Measurements from ENCODE around the gene HRG. TPM values are rescaled to one million over a fixed set of nuclear protein-coding genes. Genes with fewer than 3 reads are reported as not detected.

HRG gene
- total and polyA plus RNA-seq, 2 of the 8 experiments (the other 6 are each of a cell fraction or from before 2014, with no cell fraction given): 0.03 to 0.15 TPM

GRCh38 chr3:186708983-186709679, 43.3 kb downstream of the HRG start:
- Histone ChIP-seq H2BK12ac (ENCODE audit: low read depth, low read length) (no peak overlapping the region), H3K14ac (ENCODE audit: insufficient read length) (no peak overlapping the region), H3K79me1 (ENCODE audit: low read depth, low read length) (no peaks in the 10 kb centered on the region), H4K91ac (replicated peaks; ENCODE audit: insufficient read length, low read length) (no peak overlapping the region), H3K27ac (ENCODE audit: low read depth, low read length) (no peak overlapping the region), H3K23me2 (ENCODE audit: low read depth, low read length) (no peaks in the 10 kb centered on the region), H3K9me3 (ENCODE audit: insufficient read depth in 2 of 2, low read depth in 1 of 2, low read length in 1 of 2) (no peaks in the 10 kb centered on the region), H2AK5ac (ENCODE audit: low read depth, low read length) (no peak overlapping the region), H3K79me2 (ENCODE audit: control insufficient read depth in 1 of 2, insufficient read depth in 2 of 2, low read length in 2 of 2) (no peaks in the 10 kb centered on the region), H3K36me3 (ENCODE audit: control insufficient read depth in 2 of 4, insufficient read depth in 4 of 4, low read length in 3 of 4) (no peaks in the 10 kb centered on the region), H3K4me3 (ENCODE audit: extremely low read depth in 1 of 4, insufficient read depth in 2 of 4, low read depth in 3 of 4, low read length in 4 of 4) (no peak overlapping the region), H4K20me1 (replicated peaks in 1 of 2; ENCODE audit: control insufficient read depth in 1 of 2, insufficient read depth in 2 of 2, low read length in 2 of 2) (no peaks in the 10 kb centered on the region), H3K27me3 (replicated peaks in 1 of 4; ENCODE audit: control insufficient read depth in 3 of 4, extremely low read depth in 1 of 4, insufficient read depth in 3 of 4, low read length in 3 of 4) (no peaks in the 10 kb centered on the region), H3K18ac (ENCODE audit: extremely low read depth, low read length) (no peak overlapping the region), H3K4ac (replicated peaks; ENCODE audit: insufficient read length, low read depth, low read length) (no peak overlapping the region), H4K8ac (ENCODE audit: extremely low read depth, insufficient read depth, low read length) (no peak overlapping the region), H2BK5ac (ENCODE audit: low read depth, low read length) (no peak overlapping the region), H3K4me2 (ENCODE audit: insufficient read depth in 1 of 2, low read depth in 2 of 2, low read length in 2 of 2) (no peak overlapping the region), H3K23ac (ENCODE audit: insufficient read length) (no peak overlapping the region), H4K5ac (ENCODE audit: insufficient read length, low read depth, low read length) (no peak overlapping the region), H3K56ac (replicated peaks; ENCODE audit: insufficient read length, low read depth, low read length) (no peak overlapping the region), H3K9ac (replicated peaks in 1 of 4; ENCODE audit: extremely low read depth in 1 of 4, low read depth in 3 of 4, low read length in 3 of 4) (no peak overlapping the region; a peak in 1 of 7 replicates), H2BK120ac (replicated peaks; ENCODE audit: low read depth, low read length) (no peak overlapping the region), H2BK15ac (ENCODE audit: low read length) (no peak overlapping the region), H2AFZ (ENCODE audit: low read length) (no peak overlapping the region), H3K4me1 (replicated peaks in 1 of 4; ENCODE audit: control insufficient read depth in 3 of 4, insufficient read depth in 4 of 4, low read length in 3 of 4) (peaks cover 0 to 7% (median 1%) of the 10 kb centered on the region in 4 experiments; a peak in 2 of 7 replicates), H2BK20ac (ENCODE audit: low read length) (no peak overlapping the region)
- whole genome bisulfite sequencing, 2 experiments (ENCODE audit: extremely low coverage in 1 of 2, insufficient coverage in 1 of 2, insufficient read length in 1 of 2, insufficient replicate concordance in 2 of 2, low coverage in 1 of 2, low lambda C conversion rate in 2 of 2, missing lambda C conversion rate in 1 of 2): 80% methylated on average over 6 of the region's 6 CpGs; no CpG with 5 or more reads in 1 of the 2 experiments
- FAIRE-seq (no peak), DNase-seq (ENCODE audit: low read depth in 1 of 2, low spot score in 2 of 2) (no peak)
- ChIA-PET CTCF (ENCODE audit: partially characterized antibody) (interaction anchor here (0.6 to 1.7 kb wide), 5 partner anchors 11 to 156 kb away, joined by 3 to 8 read pairs (median 4); no protein-coding TSS in a partner anchor), POLR2A (ENCODE audit: partially characterized antibody) (interaction anchor here (2.5 kb wide), 1 partner anchor 75 kb away, joined by 14 read pairs; the partner anchor contains the start of gene EIF4A2)
- no peak for TF ChIP-seq EZH2 (IDR thresholded peaks at IDR 0.05; ENCODE audit: low read depth, low read length, severe bottlenecking)
- no peak for TF ChIP-seq CTBP2 (IDR thresholded peaks at IDR 0.05; ENCODE audit: borderline replicate concordance, insufficient read depth, insufficient read length, low read length)
- TF ChIP-seq RXRA (IDR thresholded peaks at IDR 0.05; ENCODE audit: insufficient read depth, low read depth, low read length): no peak
- no peak for TF ChIP-seq SUZ12 (IDR thresholded peaks at IDR 0.05; ENCODE audit: low read length)
- no peak for TF ChIP-seq KDM4A (IDR thresholded peaks at IDR 0.05; ENCODE audit: low read depth, low read length, severe bottlenecking)
- no peak for TF ChIP-seq ZNF274 (IDR thresholded peaks at IDR 0.05; ENCODE audit: borderline replicate concordance, extremely low read depth, low read length)
- no peak for TF ChIP-seq TCF12 (IDR thresholded peaks at IDR 0.05; ENCODE audit: low read depth, low read length)
- no peak for TF ChIP-seq BRCA1 (IDR thresholded peaks at IDR 0.05; ENCODE audit: low read depth, low read length)
- no peak for TF ChIP-seq RAD21 (IDR thresholded peaks at IDR 0.05 in 1 of 2, conservative IDR thresholded peaks at IDR 0.05 in 1 of 2; ENCODE audit: low read depth in 2 of 2, low read length in 2 of 2)
- TF ChIP-seq SP1 (IDR thresholded peaks at IDR 0.05; ENCODE audit: low read depth, low read length): no peak
- no peak for TF ChIP-seq SAP30 (IDR thresholded peaks at IDR 0.05; ENCODE audit: insufficient read depth, insufficient replicate concordance, low read length)
- TF ChIP-seq YY1 (IDR thresholded peaks at IDR 0.05; ENCODE audit: low read depth, low read length): no peak
